A673 (cell line): ENCODE results near the gene LRSAM1. TPM values are rescaled to one million over a fixed set of nuclear protein-coding genes. Genes with fewer than 3 reads are reported as not detected.

Experiments used
- BruUV-seq: library from RNA; stranded (reverse); fragments of 400-500 nt; replicated peaks from 2 replicates; lab custom pipeline; 2021; lab: Mats Ljungman, UMichigan
- CTCF ChIA-PET: fragments of 300-600 bp; sonication (Branson Sonifier 250); formaldehyde crosslinking; loops from one replicate; lab custom pipeline; 2022; ENCODE audit warnings: antibody characterized with exemption; lab: Charles Lee
- POLR2A ChIA-PET: fragments of 300-600 bp; sonication (Branson Sonifier 250); formaldehyde crosslinking; loops from one replicate; lab custom pipeline; 2022; ENCODE audit warnings: antibody characterized with exemption; ENCODE audit not compliant: low non-redundant PET; lab: Charles Lee
- DNase-seq: peaks from one replicate; pipeline ENCODE4 v3.0.0-alpha.2; 2015; ENCODE audit warnings: low spot score
- H3K27ac ChIP-seq: fragments of 200-600 bp; sonication (generic); 2 replicates; pipeline ENCODE4 v1.5.1; 2016; ENCODE audit warnings: mixed run types, low read depth, mild to moderate bottlenecking, mixed read lengths, antibody characterized with exemption, low read length; ENCODE audit not compliant: poor library complexity, severe bottlenecking
- H3K27me3 ChIP-seq: fragments of 200-600 bp; sonication (generic); replicated peaks from 2 replicates; pipeline ENCODE4 v1.6.1; 2017; ENCODE audit warnings: mixed run types, low read depth, mild to moderate bottlenecking, mixed read lengths, antibody characterized with exemption, low read length; ENCODE audit not compliant: insufficient read depth, poor library complexity
- H3K36me3 ChIP-seq: fragments of 200-600 bp; sonication (generic); 2 replicates; pipeline ENCODE4 v1.6.1; 2016; ENCODE audit warnings: mixed run types, mild to moderate bottlenecking, mixed read lengths, antibody characterized with exemption, low read length; ENCODE audit not compliant: insufficient read depth, poor library complexity, severe bottlenecking
- H3K4me1 ChIP-seq: fragments of 200-600 bp; sonication (generic); 2 replicates; pipeline ENCODE4 v1.6.1; 2017; ENCODE audit warnings: mixed run types, mild to moderate bottlenecking, mixed read lengths, antibody characterized with exemption, low read length; ENCODE audit not compliant: insufficient read depth, poor library complexity, severe bottlenecking
- H3K4me3 ChIP-seq: fragments of 200-600 bp; sonication (generic); 2 replicates; pipeline ENCODE4 v1.5.1; 2016; ENCODE audit warnings: low read depth, mixed run types, mild to moderate bottlenecking, mixed read lengths, low read length; ENCODE audit not compliant: poor library complexity, severe bottlenecking
- H3K9me3 ChIP-seq: fragments of 200-600 bp; sonication (generic); 2 replicates; pipeline ENCODE4 v1.6.1; 2016; ENCODE audit warnings: mixed run types, low read depth, mild to moderate bottlenecking, mixed read lengths, antibody characterized with exemption, low read length; ENCODE audit not compliant: poor library complexity, severe bottlenecking
- EZH2 ChIP-seq: fragments of 200-600 bp; sonication (generic); IDR thresholded peaks from 2 replicates; pipeline ENCODE4 v1.6.1; 2017; ENCODE audit warnings: borderline replicate concordance, low read depth, mild to moderate bottlenecking, mixed read lengths, antibody characterized with exemption, low read length; ENCODE audit not compliant: poor library complexity, severe bottlenecking
- intact Hi-C: fragments of 100-400 bp; cut with micrococcal nuclease; formaldehyde crosslinking; loops from one replicate; pipeline ENCODE4 v1.10.0; 2022; ENCODE audit not compliant: unreplicated experiment
- total RNA-seq: library from RNA; stranded (reverse); gene quantifications from 2 replicates; pipeline ENCODE4 v1.2.3, GENCODE V29; 2021
- TF ChIP-seq, protein P1 (sequence below): fragments of 300-800, 200-600 bp; sonication (generic); conservative IDR thresholded peaks from 2 replicates; pipeline ENCODE4 v1.5.1; 2017; ENCODE audit warnings: low read depth, mild to moderate bottlenecking, antibody characterized with exemption, low read length, moderate library complexity, mixed read lengths

LRSAM1 gene
- total RNA-seq, 1 experiment from 2014 or later = 15.8 TPM

DNA sequence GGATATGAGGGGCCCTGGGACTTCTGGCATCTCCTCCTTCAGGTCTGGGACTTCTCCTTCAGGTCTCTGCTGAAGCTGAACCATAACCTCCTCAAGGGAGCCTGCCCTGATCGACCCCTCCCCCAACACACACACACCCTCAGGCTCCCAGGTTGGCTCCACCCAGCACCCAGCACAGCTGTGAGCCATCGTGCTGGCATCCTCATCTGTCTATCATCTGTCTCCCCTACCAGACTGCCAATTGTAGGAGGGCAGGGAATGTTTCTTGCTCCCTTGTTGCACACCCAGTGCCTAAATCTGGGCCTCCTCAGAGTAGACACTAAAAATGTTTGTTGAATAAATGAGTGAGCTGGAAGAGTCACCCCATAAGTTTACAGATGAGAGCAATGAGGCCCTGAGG lies 71.4 kb downstream of the LRSAM1 start:
- H3K27ac ChIP-seq = no peak overlapping the region
- intact Hi-C loops = no loop called here
- no TSS peak for BruUV-seq
- CTCF ChIA-PET = no interaction called here
- H3K27me3 ChIP-seq = no peaks in the 10 kb centered on the region
- no peak overlapping the region for H3K4me3 ChIP-seq
- peaks cover 14% of the 10 kb centered on the region for H3K9me3 ChIP-seq
- H3K4me1 ChIP-seq = no peaks in the 10 kb centered on the region
- no peak for DNase-seq
- H3K36me3 ChIP-seq = peaks cover 29% of the 10 kb centered on the region
- TF ChIP-seq, protein P1, sequence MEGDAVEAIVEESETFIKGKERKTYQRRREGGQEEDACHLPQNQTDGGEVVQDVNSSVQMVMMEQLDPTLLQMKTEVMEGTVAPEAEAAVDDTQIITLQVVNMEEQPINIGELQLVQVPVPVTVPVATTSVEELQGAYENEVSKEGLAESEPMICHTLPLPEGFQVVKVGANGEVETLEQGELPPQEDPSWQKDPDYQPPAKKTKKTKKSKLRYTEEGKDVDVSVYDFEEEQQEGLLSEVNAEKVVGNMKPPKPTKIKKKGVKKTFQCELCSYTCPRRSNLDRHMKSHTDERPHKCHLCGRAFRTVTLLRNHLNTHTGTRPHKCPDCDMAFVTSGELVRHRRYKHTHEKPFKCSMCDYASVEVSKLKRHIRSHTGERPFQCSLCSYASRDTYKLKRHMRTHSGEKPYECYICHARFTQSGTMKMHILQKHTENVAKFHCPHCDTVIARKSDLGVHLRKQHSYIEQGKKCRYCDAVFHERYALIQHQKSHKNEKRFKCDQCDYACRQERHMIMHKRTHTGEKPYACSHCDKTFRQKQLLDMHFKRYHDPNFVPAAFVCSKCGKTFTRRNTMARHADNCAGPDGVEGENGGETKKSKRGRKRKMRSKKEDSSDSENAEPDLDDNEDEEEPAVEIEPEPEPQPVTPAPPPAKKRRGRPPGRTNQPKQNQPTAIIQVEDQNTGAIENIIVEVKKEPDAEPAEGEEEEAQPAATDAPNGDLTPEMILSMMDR = no peak
- TF ChIP-seq EZH2 = no peak
- POLR2A ChIA-PET = no interaction called here

DNA sequence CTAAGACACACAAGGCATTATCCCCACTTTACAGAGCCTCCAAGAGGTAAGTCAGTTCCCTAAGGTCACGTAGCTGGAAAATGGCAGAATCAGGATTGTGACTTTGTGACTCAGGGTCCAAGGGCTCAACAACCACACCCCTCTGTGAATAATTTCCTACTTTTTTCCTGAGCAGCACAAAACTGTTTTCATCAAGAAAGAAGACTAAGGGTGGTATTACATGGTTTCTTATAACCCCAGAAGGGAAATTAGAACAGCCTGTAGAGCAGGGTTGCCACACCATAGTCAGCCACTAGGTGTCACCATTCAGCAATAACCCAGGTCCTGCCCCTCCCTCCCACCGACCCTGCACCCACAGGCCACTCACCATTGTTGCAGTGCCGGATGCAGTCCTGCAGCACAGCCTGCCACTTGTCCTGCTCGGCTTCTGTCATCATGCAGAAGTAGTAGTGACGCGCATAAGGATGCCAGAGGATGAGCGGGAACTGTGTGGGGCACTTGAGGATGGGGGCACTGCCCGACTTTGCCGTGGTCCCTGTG lies 72.1 kb downstream of the LRSAM1 start:
- no peak for TF ChIP-seq EZH2
- TF ChIP-seq, protein P1 = peak; percentile 55
- Histone ChIP-seq H3K27me3 (no peaks in the 10 kb centered on the region), H3K4me1 (no peaks in the 10 kb centered on the region), H3K4me3 (no peak overlapping the region), H3K27ac (no peak overlapping the region), H3K36me3 (peaks cover 29% of the 10 kb centered on the region), H3K9me3 (peaks cover 14% of the 10 kb centered on the region)
- intact Hi-C loops = no loop called here
- CTCF ChIA-PET = no interaction called here
- BruUV-seq = no TSS peak
- POLR2A ChIA-PET = no interaction called here
- DNase-seq = peak; percentile 52

DNA sequence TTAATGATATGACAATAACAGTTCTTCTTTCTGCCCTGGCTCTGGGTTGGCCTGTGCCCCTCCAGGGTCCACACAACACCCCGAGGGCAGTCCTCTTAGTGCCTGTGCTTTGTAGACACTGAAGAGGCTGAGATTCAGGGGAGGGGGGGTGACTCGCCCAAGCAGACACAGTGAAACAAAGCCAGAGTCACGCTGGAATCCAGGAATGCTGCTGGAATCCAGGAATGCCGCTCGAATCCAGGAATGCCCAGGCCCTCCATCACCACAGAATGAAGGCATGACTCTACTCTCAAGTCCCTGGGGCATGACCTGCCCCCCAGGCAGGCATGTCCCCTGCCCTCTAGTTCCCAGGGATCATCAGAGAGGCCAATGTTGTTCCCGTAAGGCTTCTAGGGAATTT lies 73.1 kb downstream of the LRSAM1 start:
- no peaks in the 10 kb centered on the region for H3K27me3 ChIP-seq
- intact Hi-C loops = no loop called here
- no peaks in the 10 kb centered on the region for H3K4me1 ChIP-seq
- no peak overlapping the region for H3K4me3 ChIP-seq
- TF ChIP-seq, protein P1 = no peak
- TF ChIP-seq EZH2 = no peak
- BruUV-seq = no TSS peak
- DNase-seq = no peak
- CTCF ChIA-PET = no interaction called here
- POLR2A ChIA-PET = no interaction called here
- H3K27ac ChIP-seq = no peak overlapping the region
- peaks cover 14% of the 10 kb centered on the region for H3K9me3 ChIP-seq
- H3K36me3 ChIP-seq = peaks cover 29% of the 10 kb centered on the region
